Peyer's patch (tissue), 4 donors: ENCODE results near the gene PCGF3.

ENCODE experiments used
- POLR2A ChIP-seq, 2 donors: fragments of 450-650 bp; IDR thresholded peaks; one replicate each; pipeline ENCODE4 v1.5.1; 2017; ENCODE audit warnings: antibody characterized with exemption in 2 of 2, mild to moderate bottlenecking in 2 of 2, moderate library complexity in 2 of 2
- TF ChIP-seq, protein P1 (sequence below), 6 experiments: fragments of 450-650 bp in 4 of 6; fragments of 200-600 bp in 2 of 6; sonication (generic) in 1 of 6; IDR thresholded peaks; one replicate each; pipeline ENCODE4 v1.5.1; 2017 to 2019; ENCODE audit warnings: antibody characterized with exemption in 6 of 6, mild to moderate bottlenecking in 3 of 6, moderate library complexity in 1 of 6

DNA sequence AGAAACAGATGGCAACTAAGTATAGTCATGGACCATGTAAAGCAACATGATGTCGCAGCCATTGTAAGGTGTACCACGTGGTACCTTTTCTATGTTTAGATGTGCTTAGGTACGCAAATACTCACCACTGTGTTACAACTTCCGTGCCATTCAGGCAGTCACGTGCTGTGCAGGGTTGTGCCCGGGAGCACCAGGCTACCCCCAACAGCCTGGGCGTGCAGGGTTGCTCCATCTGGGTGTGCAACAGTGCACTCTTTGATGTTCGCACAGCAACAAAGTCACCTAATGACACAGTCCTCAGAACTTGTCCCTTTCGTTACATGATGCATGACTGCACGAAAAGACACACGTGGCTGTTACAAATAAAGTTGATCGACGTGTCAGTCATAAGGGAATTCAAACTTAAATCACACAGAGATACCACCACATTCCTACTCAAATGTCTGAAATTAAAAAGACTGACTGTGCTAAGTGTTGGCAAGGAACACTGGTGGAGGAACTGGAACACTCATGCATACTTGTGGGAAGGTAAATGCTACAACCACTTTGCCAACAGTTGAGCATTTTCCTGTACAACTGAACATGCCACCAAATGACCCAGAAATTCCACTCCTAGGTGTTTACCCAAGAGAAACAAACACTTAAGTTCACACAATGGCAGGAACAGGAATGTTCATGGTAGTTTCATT lies 95.9 kb downstream of the PCGF3 start:
- TF ChIP-seq, protein P1, sequence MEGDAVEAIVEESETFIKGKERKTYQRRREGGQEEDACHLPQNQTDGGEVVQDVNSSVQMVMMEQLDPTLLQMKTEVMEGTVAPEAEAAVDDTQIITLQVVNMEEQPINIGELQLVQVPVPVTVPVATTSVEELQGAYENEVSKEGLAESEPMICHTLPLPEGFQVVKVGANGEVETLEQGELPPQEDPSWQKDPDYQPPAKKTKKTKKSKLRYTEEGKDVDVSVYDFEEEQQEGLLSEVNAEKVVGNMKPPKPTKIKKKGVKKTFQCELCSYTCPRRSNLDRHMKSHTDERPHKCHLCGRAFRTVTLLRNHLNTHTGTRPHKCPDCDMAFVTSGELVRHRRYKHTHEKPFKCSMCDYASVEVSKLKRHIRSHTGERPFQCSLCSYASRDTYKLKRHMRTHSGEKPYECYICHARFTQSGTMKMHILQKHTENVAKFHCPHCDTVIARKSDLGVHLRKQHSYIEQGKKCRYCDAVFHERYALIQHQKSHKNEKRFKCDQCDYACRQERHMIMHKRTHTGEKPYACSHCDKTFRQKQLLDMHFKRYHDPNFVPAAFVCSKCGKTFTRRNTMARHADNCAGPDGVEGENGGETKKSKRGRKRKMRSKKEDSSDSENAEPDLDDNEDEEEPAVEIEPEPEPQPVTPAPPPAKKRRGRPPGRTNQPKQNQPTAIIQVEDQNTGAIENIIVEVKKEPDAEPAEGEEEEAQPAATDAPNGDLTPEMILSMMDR (IDR thresholded peaks at IDR 0.05) = no peak
- TF ChIP-seq POLR2A (IDR thresholded peaks at IDR 0.05) = no peak
